ENCODE data around the gene ALOX12B. TPM values are rescaled to one million over a fixed set of nuclear protein-coding genes. Genes with fewer than 3 reads are reported as not detected.

The ALOX12B gene
- total and polyA plus RNA-seq, 2 experiments from 2014 or later = 0.16 to 1.4 TPM

GRCh38 chr17:8125154-8125946 is 37.8 kb upstream of the ALOX12B start:
- Mint-ChIP-seq H3K4me3 (peak overlapping the region; percentile 83), H3K27ac (no peak overlapping the region), H3K9me3 (peaks cover 12% of the 10 kb centered on the region), H3K4me1 (peaks cover 32% of the 10 kb centered on the region), H3K36me3 (ENCODE audit: low read depth) (peaks cover 4% of the 10 kb centered on the region), H3K27me3 (ENCODE audit: insufficient read depth, low read depth, poor library complexity) (peaks cover 88% of the 10 kb centered on the region)
- Histone ChIP-seq H3K4me2 (peak overlapping the region; percentile 94), H3K4me3 (peak overlapping the region; percentile 66), H3K79me2 (replicated peaks; ENCODE audit: insufficient read depth) (no peaks in the 10 kb centered on the region), H4K20me1 (replicated peaks; ENCODE audit: insufficient read depth) (peaks cover 6% of the 10 kb centered on the region; the same call in 1 of the 2 replicates), H3K27ac (ENCODE audit: low read depth) (no peak overlapping the region), H3K4me1 (ENCODE audit: insufficient read depth) (peaks cover 26% of the 10 kb centered on the region), H3K9me2 (ENCODE audit: insufficient read depth) (no peaks in the 10 kb centered on the region), H3F3A (replicated peaks; ENCODE audit: low read depth) (peaks cover 18% of the 10 kb centered on the region), H2AFZ (0 out of 2 replicates have a peak overlapping the region, but pooled peaks have one; percentile 63), H3K36me3 (ENCODE audit: insufficient read depth) (no peaks in the 10 kb centered on the region), H3K27me3 (ENCODE audit: insufficient read depth) (peaks cover 84% of the 10 kb centered on the region)
- ATAC-seq (peak; percentile 8), DNase-seq (ENCODE audit: low spot score) (peak; percentile 74)
- TF ChIP-seq EZH2 (IDR thresholded peaks at IDR 0.05; ENCODE audit: low read depth, unreplicated experiment) (peak; percentile 25), POLR2AphosphoS5 (IDR thresholded peaks at IDR 0.05; ENCODE audit: low read depth) (no peak)

GRCh38 chr17:8124350-8125153 is 37.0 kb upstream of the ALOX12B start:
- TF ChIP-seq ZNF462 (CRISPR knock-in tag; IDR thresholded peaks at IDR 0.05) (no peak), CREB1 (CRISPR knock-in tag; IDR thresholded peaks at IDR 0.05; ENCODE audit: low read depth) (no peak), REST (IDR thresholded peaks at IDR 0.05; ENCODE audit: unreplicated experiment) (no peak), ZNF331 (CRISPR knock-in tag; IDR thresholded peaks at IDR 0.05; ENCODE audit: low read depth) (no peak), ETS1 (IDR thresholded peaks at IDR 0.05) (no peak), EZH2 (IDR thresholded peaks at IDR 0.05; ENCODE audit: low read depth, unreplicated experiment) (peak; percentile 72)
- Histone ChIP-seq H3K9me2 (ENCODE audit: insufficient read depth) (no peaks in the 10 kb centered on the region), H4K20me1 (replicated peaks; ENCODE audit: insufficient read depth) (peaks cover 6% of the 10 kb centered on the region; the same call in 1 of the 2 replicates), H2AFZ (peak overlapping the region; percentile 67; the same call in 1 of the 2 replicates), H3K27ac (ENCODE audit: low read depth) (no peak overlapping the region), H3K79me2 (replicated peaks; ENCODE audit: insufficient read depth) (no peaks in the 10 kb centered on the region), H3K4me3 (peak overlapping the region; percentile 66), H3K27me3 (ENCODE audit: insufficient read depth) (peaks cover 76% of the 10 kb centered on the region), H3K4me1 (ENCODE audit: insufficient read depth) (peaks cover 26% of the 10 kb centered on the region), H3F3A (replicated peaks; ENCODE audit: low read depth) (peaks cover 18% of the 10 kb centered on the region), H3K36me3 (ENCODE audit: insufficient read depth) (no peaks in the 10 kb centered on the region), H3K4me2 (peak overlapping the region; percentile 94)
- Mint-ChIP-seq H3K27me3 (ENCODE audit: insufficient read depth, low read depth, poor library complexity) (peaks cover 90% of the 10 kb centered on the region), H3K4me1 (peaks cover 32% of the 10 kb centered on the region), H3K4me3 (peak overlapping the region; percentile 83), H3K27ac (no peak overlapping the region), H3K9me3 (peaks cover 18% of the 10 kb centered on the region), H3K36me3 (ENCODE audit: low read depth) (peaks cover 9% of the 10 kb centered on the region)
- DNase-seq (ENCODE audit: low spot score) (no peak), ATAC-seq (no peak)

Measured in GM23338 (cell line).